ENCODE results near the gene JAK3.

JAK3 gene

DNA sequence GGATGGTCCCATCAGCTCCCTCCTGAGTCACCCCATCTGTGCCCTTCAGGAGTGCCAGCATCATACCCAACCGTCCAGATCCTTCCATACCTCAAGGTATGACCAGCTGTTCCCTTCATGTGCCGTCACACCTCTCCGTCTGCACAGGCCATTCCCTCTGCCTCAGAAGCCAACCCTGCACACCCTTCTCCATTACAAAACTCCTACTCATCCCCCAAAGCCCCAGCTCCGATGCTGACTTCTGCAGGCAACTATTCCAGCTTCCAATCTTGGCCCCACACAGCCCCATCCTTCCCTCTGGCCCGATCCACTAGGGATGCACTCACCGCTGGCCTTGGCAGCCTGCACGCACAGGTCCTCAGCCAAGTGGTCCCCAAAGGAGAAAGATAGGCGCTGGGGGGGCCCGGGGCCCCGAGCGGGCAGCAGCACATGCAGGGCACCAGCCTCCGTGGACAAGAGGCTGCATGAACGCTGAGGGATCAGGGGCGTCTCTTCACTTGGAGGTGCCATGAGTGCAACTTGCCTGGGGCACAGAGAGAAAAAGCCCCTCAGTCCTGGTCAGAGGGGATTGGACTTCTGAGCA, 3.8 kb downstream of the JAK3 start:
- DNase-seq (ENCODE audit: low read depth) = no peak
- TF ChIP-seq, protein P1, sequence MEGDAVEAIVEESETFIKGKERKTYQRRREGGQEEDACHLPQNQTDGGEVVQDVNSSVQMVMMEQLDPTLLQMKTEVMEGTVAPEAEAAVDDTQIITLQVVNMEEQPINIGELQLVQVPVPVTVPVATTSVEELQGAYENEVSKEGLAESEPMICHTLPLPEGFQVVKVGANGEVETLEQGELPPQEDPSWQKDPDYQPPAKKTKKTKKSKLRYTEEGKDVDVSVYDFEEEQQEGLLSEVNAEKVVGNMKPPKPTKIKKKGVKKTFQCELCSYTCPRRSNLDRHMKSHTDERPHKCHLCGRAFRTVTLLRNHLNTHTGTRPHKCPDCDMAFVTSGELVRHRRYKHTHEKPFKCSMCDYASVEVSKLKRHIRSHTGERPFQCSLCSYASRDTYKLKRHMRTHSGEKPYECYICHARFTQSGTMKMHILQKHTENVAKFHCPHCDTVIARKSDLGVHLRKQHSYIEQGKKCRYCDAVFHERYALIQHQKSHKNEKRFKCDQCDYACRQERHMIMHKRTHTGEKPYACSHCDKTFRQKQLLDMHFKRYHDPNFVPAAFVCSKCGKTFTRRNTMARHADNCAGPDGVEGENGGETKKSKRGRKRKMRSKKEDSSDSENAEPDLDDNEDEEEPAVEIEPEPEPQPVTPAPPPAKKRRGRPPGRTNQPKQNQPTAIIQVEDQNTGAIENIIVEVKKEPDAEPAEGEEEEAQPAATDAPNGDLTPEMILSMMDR (IDR thresholded peaks at IDR 0.05; ENCODE audit: low read depth, low read length, missing control alignments) = no peak
- H3K4me3 ChIP-seq (ENCODE audit: low read depth, low read length) = no peak overlapping the region

DNA sequence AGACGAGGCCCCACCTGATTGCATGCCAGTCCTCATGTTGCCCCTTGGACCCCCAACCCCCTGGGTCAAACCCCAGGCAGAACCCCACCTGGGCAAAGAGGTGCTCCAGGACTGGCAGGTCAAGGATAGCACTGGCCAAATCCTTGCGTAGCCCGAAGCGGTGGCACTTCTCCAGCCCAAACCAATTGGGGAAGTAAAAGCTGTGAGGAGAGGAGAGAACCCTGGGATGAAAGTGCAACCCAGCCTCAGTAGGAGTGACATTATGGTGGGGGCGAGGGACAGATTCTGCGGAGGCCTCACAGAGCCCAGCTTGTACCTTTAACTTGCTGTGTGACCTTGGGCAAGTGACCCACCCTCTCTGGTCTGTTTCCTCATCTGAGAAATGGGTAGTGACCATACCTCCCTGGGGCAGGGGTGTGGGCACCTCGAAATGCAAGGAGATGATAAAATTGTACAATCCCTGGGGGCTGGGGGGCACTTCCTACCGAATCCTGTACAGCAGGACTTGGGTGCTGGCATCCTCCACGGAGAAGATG, 4.4 kb downstream of the JAK3 start:
- no peak for DNase-seq (ENCODE audit: low read depth)
- no peak overlapping the region for H3K4me3 ChIP-seq (ENCODE audit: low read depth, low read length)
- TF ChIP-seq, protein P1 (IDR thresholded peaks at IDR 0.05; ENCODE audit: low read depth, low read length, missing control alignments) = no peak

DNA sequence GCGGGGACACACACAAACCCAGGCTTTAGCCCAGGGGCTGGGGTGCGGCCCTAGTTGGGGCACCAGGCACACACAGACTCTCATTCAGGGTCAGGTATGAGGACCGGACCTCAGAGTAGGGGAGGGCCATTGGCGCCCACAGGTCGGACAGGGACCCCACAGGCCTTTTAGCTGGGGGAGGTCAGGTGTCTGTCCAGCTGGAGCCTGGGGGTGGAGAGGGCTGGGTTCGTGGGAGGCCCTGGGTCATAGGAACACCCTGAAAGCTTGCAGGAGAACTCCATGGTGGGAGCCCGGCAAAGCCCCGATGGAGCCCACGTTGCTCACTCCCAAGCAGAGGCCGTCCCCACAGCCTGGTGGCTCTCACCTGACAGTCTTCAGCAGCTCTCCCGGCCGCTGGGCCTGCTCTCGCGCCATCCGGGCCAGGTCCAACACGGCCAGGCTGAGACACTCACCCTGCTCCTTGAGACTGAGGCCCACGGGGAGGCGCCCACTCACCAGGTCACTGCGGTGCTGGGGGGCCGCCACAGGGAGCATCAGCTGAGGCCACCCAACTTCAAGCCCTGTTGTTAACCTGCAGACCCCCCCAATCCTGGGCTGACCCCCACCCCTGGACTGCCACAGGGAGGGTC, 5.0 kb downstream of the JAK3 start:
- no peak overlapping the region for H3K4me3 ChIP-seq (ENCODE audit: low read depth, low read length)

DNA sequence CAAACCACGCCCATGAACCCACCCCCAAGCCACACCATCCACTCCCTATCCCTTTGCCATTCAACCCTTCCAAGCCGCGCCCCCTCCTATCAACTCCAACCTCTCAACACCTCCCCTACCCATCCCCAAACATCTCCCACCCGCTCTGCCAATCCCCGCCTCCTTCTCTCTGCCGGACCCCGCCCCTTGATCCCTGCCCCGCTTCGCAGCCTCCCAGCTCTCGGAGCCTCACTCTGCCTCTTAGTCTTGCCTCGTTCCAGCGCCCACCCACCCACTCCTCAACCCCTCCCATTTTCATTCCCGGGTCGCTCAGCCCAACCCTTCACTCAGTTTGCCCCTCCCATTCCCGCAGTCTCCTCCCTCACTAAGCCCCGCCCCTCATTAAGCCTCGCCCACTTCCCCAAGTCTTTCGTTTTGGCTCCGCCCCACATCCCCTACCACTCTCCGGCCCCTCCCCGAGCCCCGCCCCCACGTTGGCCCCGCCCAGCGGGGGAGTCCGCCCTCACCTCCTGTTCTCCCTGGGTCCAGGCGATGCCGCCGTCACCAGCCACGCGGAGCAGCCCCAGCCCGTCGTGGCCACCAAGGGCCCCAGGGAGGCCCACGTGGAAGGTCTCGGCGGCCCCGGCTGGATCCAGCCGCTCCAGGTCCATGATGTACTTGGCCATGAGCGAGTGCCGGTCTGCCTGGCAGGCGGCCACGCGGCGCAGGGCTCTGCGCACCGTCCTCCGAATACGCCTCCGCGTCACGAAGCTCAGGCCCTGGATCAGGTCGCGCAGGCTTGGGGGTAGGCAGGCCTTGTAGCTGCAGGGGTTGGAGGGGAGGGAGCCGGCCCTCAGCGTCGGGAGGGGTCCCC, 5.7 kb downstream of the JAK3 start:
- DNase-seq (ENCODE audit: low read depth) = no peak
- TF ChIP-seq, protein P1 (IDR thresholded peaks at IDR 0.05; ENCODE audit: low read depth, low read length, missing control alignments) = no peak
- H3K4me3 ChIP-seq (ENCODE audit: low read depth, low read length) = no peak overlapping the region

More for the DNA sequence above, 5.0 kb downstream of the JAK3 start:
- TF ChIP-seq, protein P1 (IDR thresholded peaks at IDR 0.05; ENCODE audit: low read depth, low read length, missing control alignments) = no peak
- no peak for DNase-seq (ENCODE audit: low read depth)

DNA sequence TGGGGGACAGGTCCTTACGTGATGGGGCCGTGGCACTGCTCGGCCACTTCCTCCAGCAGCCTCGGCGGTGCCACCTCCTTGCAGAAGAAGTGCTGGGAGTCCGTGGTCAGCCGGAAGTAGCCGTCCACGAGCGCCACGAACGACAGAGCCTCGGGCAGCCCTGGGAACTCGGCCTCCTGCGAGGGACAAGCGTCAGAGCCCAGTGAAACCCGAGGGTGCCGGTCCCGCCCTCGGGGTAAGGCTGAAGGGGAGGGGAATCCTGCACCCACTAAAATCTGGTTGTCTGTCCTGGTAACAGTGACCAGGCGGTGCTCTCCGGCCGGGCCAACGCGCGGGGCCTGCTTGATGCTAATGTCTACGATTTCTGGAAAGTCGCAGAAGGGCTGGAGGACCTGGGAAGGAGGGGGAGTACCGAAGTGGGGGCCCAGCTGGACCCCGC, 6.4 kb downstream of the JAK3 start:
- TF ChIP-seq, protein P1 (IDR thresholded peaks at IDR 0.05; ENCODE audit: low read depth, low read length, missing control alignments) = no peak
- no peak overlapping the region for H3K4me3 ChIP-seq (ENCODE audit: low read depth, low read length)
- DNase-seq (ENCODE audit: low read depth) = no peak

DNA sequence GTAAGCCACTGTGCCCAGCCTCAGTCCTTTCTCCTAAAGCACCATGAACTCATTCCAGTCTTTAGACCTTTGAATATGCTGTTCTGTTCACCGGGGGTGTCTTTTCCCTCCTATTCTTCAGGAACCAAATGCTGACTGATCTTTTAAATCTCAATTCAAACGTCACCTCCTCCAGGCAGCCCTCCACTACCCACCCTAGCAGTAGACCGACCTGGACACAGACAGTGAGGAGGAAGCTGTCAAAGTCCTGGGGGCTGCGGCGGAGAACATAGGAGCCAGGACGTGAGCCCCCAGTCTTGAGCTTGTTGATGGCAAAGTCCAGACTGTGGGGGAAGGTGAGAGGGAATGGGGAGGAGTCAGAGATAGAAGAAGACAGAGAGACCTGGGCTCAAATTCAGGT, 7.8 kb downstream of the JAK3 start:
- TF ChIP-seq, protein P1 (IDR thresholded peaks at IDR 0.05; ENCODE audit: low read depth, low read length, missing control alignments) = no peak
- H3K4me3 ChIP-seq (ENCODE audit: low read depth, low read length) = no peak overlapping the region
- DNase-seq (ENCODE audit: low read depth) = no peak

Measured in GM12864 (cell line).